Kidney (tissue), 14 donors: ENCODE data around the gene KIAA0040. TPM values are rescaled to one million over a fixed set of nuclear protein-coding genes. Genes with fewer than 3 reads are reported as not detected.

ENCODE experiments used
- DNase-seq, 5 donors: peaks; one replicate each; pipeline ENCODE4 v3.0.0-alpha.2; 2013 to 2020
- FAIRE-seq: peaks from 2 replicates; lab custom pipeline; 2012; peaks lifted over from hg19 to GRCh38; lab: Jason Lieb, UNC
- H3K27ac ChIP-seq, 2 donors: one replicate each; pipeline ENCODE4 v1.7.0; 2013; ENCODE audit warnings: low read depth in 2 of 2, low read length in 2 of 2, inconsistent platforms in 1 of 2
- H3K27me3 ChIP-seq: one replicate; pipeline ENCODE4 v1.7.1; 2013; ENCODE audit warnings: low read length, inconsistent platforms; ENCODE audit not compliant: control insufficient read depth, insufficient read depth
- H3K36me3 ChIP-seq, 3 donors: one replicate each; pipeline versions ENCODE4 v1.7.0 to v1.7.1; 2013; ENCODE audit warnings: low read length in 3 of 3, control low read depth in 1 of 3, inconsistent platforms in 1 of 3; ENCODE audit not compliant: insufficient read depth in 3 of 3, control insufficient read depth in 2 of 3
- H3K4me1 ChIP-seq, 3 donors: one replicate each; pipeline versions ENCODE4 v1.7.0 to v1.7.1; 2013; ENCODE audit warnings: low read length in 3 of 3, inconsistent platforms in 1 of 3, low read depth in 1 of 3; ENCODE audit not compliant: control insufficient read depth in 2 of 3, insufficient read depth in 2 of 3
- H3K4me3 ChIP-seq, 3 donors: one replicate each; pipeline versions ENCODE4 v1.7.0 to v1.8.1; 2013; ENCODE audit warnings: low read length in 3 of 3, control low read depth in 1 of 3, inconsistent platforms in 1 of 3
- H3K9ac ChIP-seq, 3 donors: one replicate each; pipeline versions ENCODE4 v1.7.0 to v1.7.1; 2013; ENCODE audit warnings: low read length in 3 of 3, control low read depth in 1 of 3, inconsistent platforms in 1 of 3
- H3K9me3 ChIP-seq, 3 donors: one replicate each; pipeline versions ENCODE4 v1.7.0 to v1.7.1; 2013; ENCODE audit warnings: low read length in 3 of 3, control low read depth in 1 of 3, inconsistent platforms in 1 of 3; ENCODE audit not compliant: control insufficient read depth in 2 of 3, insufficient read depth in 1 of 3
- CTCF ChIP-seq: IDR thresholded peaks from 3 replicates; pipeline ENCODE4 v1.5.1; 2012; ENCODE audit warnings: mild to moderate bottlenecking, moderate library complexity, borderline replicate concordance; ENCODE audit not compliant: insufficient read depth; ENCODE audit errors: extremely low read depth
- intact Hi-C: fragments of 100-400 bp; cut with DNase I; formaldehyde crosslinking; loops from one replicate; pipeline ENCODE4 v1.11.1; 2022
- polyA plus RNA-seq: library from polyadenylated mRNA; stranded (reverse); fragments of 350-450 nt; fragmentation: Illumina TruSeq; extraction: RNeasy Lipid Tissue Mini Kit (QIAGEN cat#74804); gene quantifications from one replicate; pipeline ENCODE4 v1.2.3, GENCODE V29; 2014; ENCODE audit warnings: low read depth, low replicate concordance; ENCODE audit not compliant: insufficient read depth
- total RNA-seq: library from RNA; stranded (reverse); fragmentation: NEBNext Ultra II Directional; extraction: Animal tissue kit (Norgen Biotek cat#: 25700); gene quantifications from one replicate; pipeline ENCODE4 v1.2.1, GENCODE V29; 2021
- donor health status: control.
- donor health status: control.
- donor health status: control.
- donor health status: control.
- donor health status: control.
- donor health status: DM: yes; HTN: yes; CAD: no.
- donor health status: Normal renal cell carcinoma (clear cell type).

KIAA0040 gene
- total and polyA plus RNA-seq, 2 donors from 2014 or later, result 20.0 to 34.1 TPM

- no peak for FAIRE-seq
- H3K36me3 ChIP-seq, result no peaks in the 10 kb centered on the region
- intact Hi-C loops, result no loop called here
- no peak overlapping the region for H3K27ac ChIP-seq
- peaks cover 0 to 16% (median 8%) of the 10 kb centered on the region in 3 donors for H3K4me1 ChIP-seq
- TF ChIP-seq CTCF, result no peak
- no peaks in the 10 kb centered on the region for H3K27me3 ChIP-seq
- no peak overlapping the region for H3K4me3 ChIP-seq
- peak in 1 of 5 donors; percentile 39 for DNase-seq
- H3K9ac ChIP-seq, result no peak overlapping the region
- no peaks in the 10 kb centered on the region for H3K9me3 ChIP-seq
Observed at GRCh38 chr1:175220853-175221556, 28.4 kb upstream of the KIAA0040 start.

- Histone ChIP-seq H3K9me3 (no peaks in the 10 kb centered on the region), H3K4me1 (peaks cover 0 to 16% (median 8%) of the 10 kb centered on the region in 3 donors), H3K9ac (no peak overlapping the region), H3K27ac (no peak overlapping the region), H3K27me3 (no peaks in the 10 kb centered on the region), H3K4me3 (no peak overlapping the region), H3K36me3 (no peaks in the 10 kb centered on the region)
- DNase-seq (no peak), FAIRE-seq (no peak)
- no peak for TF ChIP-seq CTCF
- intact Hi-C loops, result no loop called here
Observed at GRCh38 chr1:175219774-175220173, 27.2 kb upstream of the KIAA0040 start.

- Histone ChIP-seq H3K36me3 (no peaks in the 10 kb centered on the region), H3K27me3 (no peaks in the 10 kb centered on the region), H3K9ac (no peak overlapping the region), H3K9me3 (no peaks in the 10 kb centered on the region), H3K4me1 (peaks cover 0 to 16% (median 8%) of the 10 kb centered on the region in 3 donors), H3K27ac (no peak overlapping the region), H3K4me3 (no peak overlapping the region)
- DNase-seq (no peak), FAIRE-seq (no peak)
- TF ChIP-seq CTCF, result no peak
- intact Hi-C loops, result no loop called here
Observed at GRCh38 chr1:175218786-175219434, 26.3 kb upstream of the KIAA0040 start.
